ENCODE data around the gene MYH11.

MYH11 gene

GRCh38 chr16:15778999-15779614, 77.7 kb downstream of the MYH11 start:
- Mint-ChIP-seq H3K27ac (no peak overlapping the region), H3K4me1 (no peaks in the 10 kb centered on the region), H3K9me3 (no peaks in the 10 kb centered on the region), H3K4me3 (no peak overlapping the region), H3K36me3 (no peaks in the 10 kb centered on the region), H3K27me3 (peaks cover 8% of the 10 kb centered on the region)
- ATAC-seq (ENCODE audit: low read depth) (no peak), DNase-seq (ENCODE audit: low spot score in 2 of 2) (no peak)

- DNase-seq (ENCODE audit: low spot score in 2 of 2) (no peak), ATAC-seq (ENCODE audit: low read depth) (no peak)
- H3K27ac Mint-ChIP-seq = no peak overlapping the region
- H3K27me3 Mint-ChIP-seq = peaks cover 6% of the 10 kb centered on the region
- no peaks in the 10 kb centered on the region for H3K9me3 Mint-ChIP-seq
- H3K4me1 Mint-ChIP-seq = no peaks in the 10 kb centered on the region
- H3K36me3 Mint-ChIP-seq = no peaks in the 10 kb centered on the region
- H3K4me3 Mint-ChIP-seq = no peak overlapping the region
Measured at GRCh38 chr16:15778204-15778743, 78.6 kb downstream of the MYH11 start.

- Mint-ChIP-seq H3K27ac (no peak overlapping the region), H3K27me3 (peaks cover 6% of the 10 kb centered on the region), H3K9me3 (no peaks in the 10 kb centered on the region), H3K4me3 (no peak overlapping the region), H3K4me1 (no peaks in the 10 kb centered on the region), H3K36me3 (no peaks in the 10 kb centered on the region)
- DNase-seq (ENCODE audit: low spot score in 2 of 2) = no peak
- no peak for ATAC-seq (ENCODE audit: low read depth)
Measured at GRCh38 chr16:15777533-15778203, 79.2 kb downstream of the MYH11 start.

GRCh38 chr16:15776572-15776971, 80.3 kb downstream of the MYH11 start:
- ATAC-seq (ENCODE audit: low read depth) (no peak), DNase-seq (ENCODE audit: low spot score in 2 of 2) (no peak)
- Mint-ChIP-seq H3K4me3 (no peak overlapping the region), H3K27me3 (peaks cover 4% of the 10 kb centered on the region), H3K36me3 (no peaks in the 10 kb centered on the region), H3K27ac (no peak overlapping the region), H3K9me3 (no peaks in the 10 kb centered on the region), H3K4me1 (no peaks in the 10 kb centered on the region)

GRCh38 chr16:15775663-15776304, 81.0 kb downstream of the MYH11 start:
- Mint-ChIP-seq H3K27ac (no peak overlapping the region), H3K4me3 (no peak overlapping the region), H3K4me1 (no peaks in the 10 kb centered on the region), H3K9me3 (no peaks in the 10 kb centered on the region), H3K36me3 (no peaks in the 10 kb centered on the region), H3K27me3 (peaks cover 2% of the 10 kb centered on the region)
- DNase-seq (ENCODE audit: low spot score in 2 of 2) (no peak), ATAC-seq (ENCODE audit: low read depth) (no peak)

GRCh38 chr16:15775209-15775608, 81.6 kb downstream of the MYH11 start:
- H3K9me3 Mint-ChIP-seq = no peaks in the 10 kb centered on the region
- H3K4me1 Mint-ChIP-seq = no peaks in the 10 kb centered on the region
- H3K27ac Mint-ChIP-seq = no peak overlapping the region
- ATAC-seq (ENCODE audit: low read depth) = no peak
- no peaks in the 10 kb centered on the region for H3K36me3 Mint-ChIP-seq
- no peak overlapping the region for H3K4me3 Mint-ChIP-seq
- no peak for DNase-seq (ENCODE audit: low spot score in 2 of 2)
- peaks cover 2% of the 10 kb centered on the region for H3K27me3 Mint-ChIP-seq

- ATAC-seq (ENCODE audit: low read depth) (no peak), DNase-seq (ENCODE audit: low spot score in 2 of 2) (no peak)
- H3K27ac Mint-ChIP-seq = no peak overlapping the region
- H3K36me3 Mint-ChIP-seq = no peaks in the 10 kb centered on the region
- no peak overlapping the region for H3K4me3 Mint-ChIP-seq
- no peaks in the 10 kb centered on the region for H3K9me3 Mint-ChIP-seq
- no peaks in the 10 kb centered on the region for H3K4me1 Mint-ChIP-seq
- H3K27me3 Mint-ChIP-seq = peaks cover 2% of the 10 kb centered on the region
Measured at GRCh38 chr16:15773968-15774367, 82.9 kb downstream of the MYH11 start.

GRCh38 chr16:15772579-15773293, 84.1 kb downstream of the MYH11 start:
- H3K27me3 Mint-ChIP-seq = peaks cover 2% of the 10 kb centered on the region
- no peaks in the 10 kb centered on the region for H3K4me1 Mint-ChIP-seq
- ATAC-seq (ENCODE audit: low read depth) (no peak), DNase-seq (ENCODE audit: low spot score in 2 of 2) (no peak)
- no peaks in the 10 kb centered on the region for H3K36me3 Mint-ChIP-seq
- H3K27ac Mint-ChIP-seq = no peak overlapping the region
- peaks cover 3% of the 10 kb centered on the region for H3K9me3 Mint-ChIP-seq
- H3K4me3 Mint-ChIP-seq = no peak overlapping the region

- no peak overlapping the region for H3K27ac Mint-ChIP-seq
- ATAC-seq (ENCODE audit: low read depth) (no peak), DNase-seq (ENCODE audit: low spot score in 2 of 2) (no peak)
- no peak overlapping the region for H3K4me3 Mint-ChIP-seq
- no peaks in the 10 kb centered on the region for H3K4me1 Mint-ChIP-seq
- H3K9me3 Mint-ChIP-seq = peaks cover 3% of the 10 kb centered on the region
- H3K36me3 Mint-ChIP-seq = no peaks in the 10 kb centered on the region
- H3K27me3 Mint-ChIP-seq = peaks cover 2% of the 10 kb centered on the region
Measured at GRCh38 chr16:15771694-15772093, 85.1 kb downstream of the MYH11 start.

- no peak overlapping the region for H3K27ac Mint-ChIP-seq
- H3K27me3 Mint-ChIP-seq = no peaks in the 10 kb centered on the region
- no peak overlapping the region for H3K4me3 Mint-ChIP-seq
- ATAC-seq (ENCODE audit: low read depth) (no peak), DNase-seq (ENCODE audit: low spot score in 2 of 2) (no peak)
- H3K4me1 Mint-ChIP-seq = peaks cover 5% of the 10 kb centered on the region
- no peaks in the 10 kb centered on the region for H3K36me3 Mint-ChIP-seq
- peaks cover 3% of the 10 kb centered on the region for H3K9me3 Mint-ChIP-seq
Measured at GRCh38 chr16:15770512-15770911, 86.3 kb downstream of the MYH11 start.

GRCh38 chr16:15770107-15770506, 86.7 kb downstream of the MYH11 start:
- Mint-ChIP-seq H3K36me3 (no peaks in the 10 kb centered on the region), H3K4me3 (no peak overlapping the region), H3K9me3 (peaks cover 3% of the 10 kb centered on the region), H3K27me3 (peaks cover 2% of the 10 kb centered on the region), H3K27ac (no peak overlapping the region), H3K4me1 (peaks cover 7% of the 10 kb centered on the region)
- ATAC-seq (ENCODE audit: low read depth) = no peak
- DNase-seq (ENCODE audit: low spot score in 2 of 2) = no peak

GRCh38 chr16:15769239-15769638, 87.6 kb downstream of the MYH11 start:
- Mint-ChIP-seq H3K27ac (no peak overlapping the region), H3K4me3 (no peak overlapping the region), H3K4me1 (peaks cover 9% of the 10 kb centered on the region), H3K27me3 (peaks cover 5% of the 10 kb centered on the region), H3K36me3 (no peaks in the 10 kb centered on the region), H3K9me3 (peaks cover 3% of the 10 kb centered on the region)
- DNase-seq (ENCODE audit: low spot score in 2 of 2) = no peak
- no peak for ATAC-seq (ENCODE audit: low read depth)

GRCh38 chr16:15768201-15768600, 88.6 kb downstream of the MYH11 start:
- Mint-ChIP-seq H3K36me3 (no peaks in the 10 kb centered on the region), H3K9me3 (peaks cover 3% of the 10 kb centered on the region), H3K27ac (no peak overlapping the region), H3K4me1 (peaks cover 9% of the 10 kb centered on the region), H3K4me3 (no peak overlapping the region), H3K27me3 (peaks cover 5% of the 10 kb centered on the region)
- DNase-seq (ENCODE audit: low spot score in 2 of 2) (no peak), ATAC-seq (ENCODE audit: low read depth) (no peak)

GRCh38 chr16:15766918-15767317, 89.9 kb downstream of the MYH11 start:
- no peak for ATAC-seq (ENCODE audit: low read depth)
- Mint-ChIP-seq H3K4me1 (peaks cover 9% of the 10 kb centered on the region), H3K4me3 (no peak overlapping the region), H3K27ac (no peak overlapping the region), H3K27me3 (peaks cover 7% of the 10 kb centered on the region), H3K9me3 (peaks cover 3% of the 10 kb centered on the region), H3K36me3 (no peaks in the 10 kb centered on the region)
- DNase-seq (ENCODE audit: low spot score in 2 of 2) = no peak
